OCI-LY1 (cell line): ENCODE data around the gene STAT5B.

Experiments
- CTCF ChIP-seq: fragments of 200-600 bp; sonication (generic), shearing (Covaris generic); IDR thresholded peaks from 2 replicates; pipeline ENCODE4 v1.5.1; 2017; ENCODE audit warnings: mild to moderate bottlenecking, antibody characterized with exemption, low read length, moderate library complexity, mixed read lengths
- EZH2 ChIP-seq: fragments of 200-600 bp; sonication (generic), shearing (Covaris generic); IDR thresholded peaks from 2 replicates; pipeline ENCODE4 v1.8.0; 2017; ENCODE audit warnings: borderline replicate concordance, mixed run types, mild to moderate bottlenecking, antibody characterized with exemption, low read length, moderate library complexity, mixed read lengths

- TF ChIP-seq CTCF (no peak), EZH2 (no peak)
These were observed 5.0 kb downstream of the STAT5B start for GRCh38 chr17:42271006-42271778.
